Measurements from ENCODE around the gene SSR4. TPM values are rescaled to one million over a fixed set of nuclear protein-coding genes. Genes with fewer than 3 reads are reported as not detected.

SSR4 gene
- total RNA-seq, 1 experiment from 2014 or later: 179 TPM

GRCh38 chrX:153766098-153766817 lies 28.2 kb upstream of the SSR4 start:
- no peak overlapping the region for H3K9ac ChIP-seq (ENCODE audit: extremely low read depth, insufficient read length, low read length)
- no peaks in the 10 kb centered on the region for H3K79me2 ChIP-seq (ENCODE audit: insufficient read depth, low read length)
- H2AFZ ChIP-seq (ENCODE audit: low read length): no peak overlapping the region
- H4K20me1 ChIP-seq (ENCODE audit: control insufficient read depth, insufficient read depth, insufficient read length): no peaks in the 10 kb centered on the region
- no peaks in the 10 kb centered on the region for H3K23me2 ChIP-seq (ENCODE audit: insufficient read length, low read depth, low read length, poor library complexity, severe bottlenecking)
- H3K27ac ChIP-seq (ENCODE audit: insufficient read length, low read depth, low read length): no peak overlapping the region
- H2BK15ac ChIP-seq (ENCODE audit: low read depth, low read length): no peak overlapping the region
- H4K8ac ChIP-seq (replicated peaks; ENCODE audit: insufficient read length, low read depth, low read length): no peak overlapping the region
- no peaks in the 10 kb centered on the region for H3K79me1 ChIP-seq (ENCODE audit: insufficient read depth, low read depth, low read length, poor library complexity, severe bottlenecking)
- peak overlapping the region in 1 of 3 experiments; percentile 28; a peak in 1 of 7 replicates for H3K27ac Mint-ChIP-seq
- peaks cover 10% of the 10 kb centered on the region for H3K27me3 Mint-ChIP-seq (ENCODE audit: low read depth)
- no peak overlapping the region for H3K23ac ChIP-seq (ENCODE audit: insufficient read length, low read depth, low read length)
- no peak overlapping the region for H3K4me2 ChIP-seq (ENCODE audit: insufficient read depth, insufficient read length, low read length)
- no peak overlapping the region for H3K4me3 Mint-ChIP-seq
- no peaks in the 10 kb centered on the region for H3K4me1 ChIP-seq (ENCODE audit: insufficient read depth, low read length)
- H3K14ac ChIP-seq (ENCODE audit: insufficient read depth, low read length): no peak overlapping the region
- no peak overlapping the region for H2BK120ac ChIP-seq (ENCODE audit: low read depth, low read length, poor library complexity, severe bottlenecking)
- H4K5ac ChIP-seq (ENCODE audit: insufficient read length, low read depth, low read length): no peak overlapping the region
- peaks cover 0 to 3% (median 0%) of the 10 kb centered on the region in 3 experiments; a peak in 3 of 7 replicates for H3K36me3 Mint-ChIP-seq (ENCODE audit: insufficient read depth in 1 of 3, low read depth in 3 of 3)
- H3K9me3 Mint-ChIP-seq: peaks cover 40 to 70% of the 10 kb centered on the region in 2 experiments
- no CpG with 5 or more reads among the region's 21 CpGs for WGBS (ENCODE audit: extremely low coverage, insufficient read length, low lambda C conversion rate)
- no peak overlapping the region for H3T11ph ChIP-seq (ENCODE audit: low read length)
- no peaks in the 10 kb centered on the region for H3K27me3 ChIP-seq (ENCODE audit: insufficient read depth, low read length)
- peak; percentile 36 for DNase-seq
- no peak overlapping the region for H4K91ac ChIP-seq (ENCODE audit: insufficient read length, low read depth, low read length)
- no peak overlapping the region for H3K18ac ChIP-seq (ENCODE audit: insufficient read length, low read depth, low read length)
- peaks cover 7% of the 10 kb centered on the region for H3K9me3 ChIP-seq (ENCODE audit: control insufficient read depth, low read depth, low read length)
- H3K4ac ChIP-seq (ENCODE audit: low read depth, low read length): no peak overlapping the region
- H2AK5ac ChIP-seq (ENCODE audit: insufficient read length, low read length): no peak overlapping the region
- H2BK20ac ChIP-seq (ENCODE audit: low read depth, low read length, poor library complexity, severe bottlenecking): no peak overlapping the region
- no peak overlapping the region for H2BK12ac ChIP-seq (ENCODE audit: insufficient read length, low read depth, low read length)
- TF ChIP-seq CTCF (conservative IDR thresholded peaks at IDR 0.05): no peak
- H2BK5ac ChIP-seq (ENCODE audit: insufficient read length, low read length): no peak overlapping the region
- H3K56ac ChIP-seq (ENCODE audit: insufficient read length, low read depth, low read length): no peak overlapping the region
- H3K4me1 Mint-ChIP-seq: peaks cover 4 to 6% of the 10 kb centered on the region in 2 experiments; a peak in 3 of 4 replicates

All from H9 (cell line).